ENCODE data around the gene UTP25.

DNA sequence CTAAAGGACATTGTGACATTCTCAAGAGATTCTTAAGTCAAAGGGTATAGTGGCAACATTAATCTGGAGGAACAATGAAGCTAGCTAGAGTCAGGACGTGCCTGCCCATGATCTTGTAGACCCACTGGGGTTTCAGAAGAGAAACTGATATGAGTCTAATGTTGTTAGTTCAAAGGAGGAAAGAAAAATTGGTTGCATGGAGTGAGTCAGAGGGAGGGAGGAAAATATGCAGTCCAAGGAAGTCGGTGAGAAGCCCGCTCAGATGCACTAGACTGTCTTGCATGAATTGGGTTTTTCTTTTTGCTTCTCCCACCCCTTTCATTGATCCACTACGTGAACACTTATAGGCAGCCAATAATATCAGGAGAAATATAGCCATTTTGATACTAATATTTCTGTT lies 56.5 kb downstream of the UTP25 start:
- TF ChIP-seq, protein P1, sequence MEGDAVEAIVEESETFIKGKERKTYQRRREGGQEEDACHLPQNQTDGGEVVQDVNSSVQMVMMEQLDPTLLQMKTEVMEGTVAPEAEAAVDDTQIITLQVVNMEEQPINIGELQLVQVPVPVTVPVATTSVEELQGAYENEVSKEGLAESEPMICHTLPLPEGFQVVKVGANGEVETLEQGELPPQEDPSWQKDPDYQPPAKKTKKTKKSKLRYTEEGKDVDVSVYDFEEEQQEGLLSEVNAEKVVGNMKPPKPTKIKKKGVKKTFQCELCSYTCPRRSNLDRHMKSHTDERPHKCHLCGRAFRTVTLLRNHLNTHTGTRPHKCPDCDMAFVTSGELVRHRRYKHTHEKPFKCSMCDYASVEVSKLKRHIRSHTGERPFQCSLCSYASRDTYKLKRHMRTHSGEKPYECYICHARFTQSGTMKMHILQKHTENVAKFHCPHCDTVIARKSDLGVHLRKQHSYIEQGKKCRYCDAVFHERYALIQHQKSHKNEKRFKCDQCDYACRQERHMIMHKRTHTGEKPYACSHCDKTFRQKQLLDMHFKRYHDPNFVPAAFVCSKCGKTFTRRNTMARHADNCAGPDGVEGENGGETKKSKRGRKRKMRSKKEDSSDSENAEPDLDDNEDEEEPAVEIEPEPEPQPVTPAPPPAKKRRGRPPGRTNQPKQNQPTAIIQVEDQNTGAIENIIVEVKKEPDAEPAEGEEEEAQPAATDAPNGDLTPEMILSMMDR (IDR thresholded peaks at IDR 0.05) = no peak
- TF ChIP-seq POLR2A (IDR thresholded peaks at IDR 0.05; ENCODE audit: low read depth) (no peak), POLR2AphosphoS5 (IDR thresholded peaks at IDR 0.05) (no peak)
